BLaER1 (cell line): Measurements from ENCODE around the gene MPPED1.

Source experiments
- H3K27ac ChIP-seq: shearing (Covaris generic); formaldehyde crosslinking; 2 replicates; pipeline ENCODE4 v1.8.1; 2022
- H3K27me3 ChIP-seq: shearing (Covaris generic); formaldehyde crosslinking; 2 replicates; pipeline ENCODE4 v1.8.1; 2022
- H3K36me3 ChIP-seq: shearing (Covaris generic); formaldehyde crosslinking; 2 replicates; pipeline ENCODE4 v1.8.1; 2022
- H3K4me1 ChIP-seq: shearing (Covaris generic); formaldehyde crosslinking; 2 replicates; pipeline ENCODE4 v1.8.1; 2022
- H3K4me2 ChIP-seq: shearing (Covaris generic); formaldehyde crosslinking; 2 replicates; pipeline ENCODE4 v1.8.1; 2022
- H3K4me3 ChIP-seq: shearing (Covaris generic); formaldehyde crosslinking; 2 replicates; pipeline ENCODE4 v1.8.1; 2022
- H3K9ac ChIP-seq: shearing (Covaris generic); formaldehyde crosslinking; 2 replicates; pipeline ENCODE4 v1.8.1; 2022
- H3K9me3 ChIP-seq: shearing (Covaris generic); formaldehyde crosslinking; 2 replicates; pipeline ENCODE4 v1.8.1; 2022
- H4K20me1 ChIP-seq: shearing (Covaris generic); formaldehyde crosslinking; 2 replicates; pipeline ENCODE4 v1.8.1; 2022
- Cebpa-rat ChIP-seq: shearing (Covaris generic); IDR thresholded peaks from 2 replicates; pipeline ENCODE4 v1.8.1; 2022

Gene MPPED1

DNA sequence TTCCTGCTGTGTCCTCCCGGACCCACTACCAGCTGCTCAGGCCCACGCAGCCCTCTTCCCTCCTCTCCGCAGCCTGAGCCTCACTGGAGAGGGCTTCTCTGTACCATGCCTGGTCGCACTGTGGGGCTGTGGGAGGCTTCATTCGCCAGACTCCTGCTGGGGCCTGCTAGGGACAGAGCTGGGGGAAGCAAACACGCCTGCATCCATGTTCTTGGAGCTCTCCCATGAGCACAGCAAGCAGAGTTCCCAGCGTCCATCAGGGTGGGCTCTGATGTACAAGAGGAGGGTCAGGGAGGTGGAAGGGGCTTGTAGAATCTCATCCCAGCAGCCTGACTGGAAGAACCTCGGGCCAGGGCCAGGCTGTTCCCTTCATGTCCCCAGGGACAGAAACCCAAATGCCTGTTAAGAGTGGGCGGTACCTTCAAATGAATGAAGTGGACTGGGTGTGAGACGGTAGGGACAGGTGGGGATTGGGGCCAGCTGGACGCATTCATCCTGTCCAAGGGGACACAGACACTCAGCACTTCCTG lies 59.9 kb downstream of the MPPED1 start:
- no peaks in the 10 kb centered on the region for H4K20me1 ChIP-seq
- H3K4me3 ChIP-seq: no peak overlapping the region
- TF ChIP-seq Cebpa-rat: no peak
- no peak overlapping the region for H3K9ac ChIP-seq
- H3K4me2 ChIP-seq: no peak overlapping the region
- no peaks in the 10 kb centered on the region for H3K9me3 ChIP-seq
- no peak overlapping the region for H3K27ac ChIP-seq
- H3K27me3 ChIP-seq: no peaks in the 10 kb centered on the region
- H3K36me3 ChIP-seq: no peaks in the 10 kb centered on the region
- H3K4me1 ChIP-seq: 0 out of 2 replicates have a peak, but pooled peaks cover 4% of the 10 kb centered on the region

GRCh38 chr22:43473031-43473430 lies 61.2 kb downstream of the MPPED1 start:
- Histone ChIP-seq H3K9ac (no peak overlapping the region), H4K20me1 (no peaks in the 10 kb centered on the region), H3K27ac (no peak overlapping the region), H3K9me3 (no peaks in the 10 kb centered on the region), H3K36me3 (no peaks in the 10 kb centered on the region), H3K4me2 (no peak overlapping the region), H3K4me1 (0 out of 2 replicates have a peak, but pooled peaks cover 4% of the 10 kb centered on the region), H3K27me3 (no peaks in the 10 kb centered on the region), H3K4me3 (no peak overlapping the region)
- TF ChIP-seq Cebpa-rat: no peak

- Histone ChIP-seq H4K20me1 (no peaks in the 10 kb centered on the region), H3K9me3 (no peaks in the 10 kb centered on the region), H3K4me3 (no peak overlapping the region), H3K27me3 (no peaks in the 10 kb centered on the region), H3K27ac (no peak overlapping the region), H3K4me1 (peaks cover 8% of the 10 kb centered on the region; the same call in 1 of the 2 replicates), H3K4me2 (no peak overlapping the region), H3K36me3 (no peaks in the 10 kb centered on the region), H3K9ac (no peak overlapping the region)
- no peak for TF ChIP-seq Cebpa-rat
Measured at GRCh38 chr22:43473441-43473840, 61.6 kb downstream of the MPPED1 start.

DNA sequence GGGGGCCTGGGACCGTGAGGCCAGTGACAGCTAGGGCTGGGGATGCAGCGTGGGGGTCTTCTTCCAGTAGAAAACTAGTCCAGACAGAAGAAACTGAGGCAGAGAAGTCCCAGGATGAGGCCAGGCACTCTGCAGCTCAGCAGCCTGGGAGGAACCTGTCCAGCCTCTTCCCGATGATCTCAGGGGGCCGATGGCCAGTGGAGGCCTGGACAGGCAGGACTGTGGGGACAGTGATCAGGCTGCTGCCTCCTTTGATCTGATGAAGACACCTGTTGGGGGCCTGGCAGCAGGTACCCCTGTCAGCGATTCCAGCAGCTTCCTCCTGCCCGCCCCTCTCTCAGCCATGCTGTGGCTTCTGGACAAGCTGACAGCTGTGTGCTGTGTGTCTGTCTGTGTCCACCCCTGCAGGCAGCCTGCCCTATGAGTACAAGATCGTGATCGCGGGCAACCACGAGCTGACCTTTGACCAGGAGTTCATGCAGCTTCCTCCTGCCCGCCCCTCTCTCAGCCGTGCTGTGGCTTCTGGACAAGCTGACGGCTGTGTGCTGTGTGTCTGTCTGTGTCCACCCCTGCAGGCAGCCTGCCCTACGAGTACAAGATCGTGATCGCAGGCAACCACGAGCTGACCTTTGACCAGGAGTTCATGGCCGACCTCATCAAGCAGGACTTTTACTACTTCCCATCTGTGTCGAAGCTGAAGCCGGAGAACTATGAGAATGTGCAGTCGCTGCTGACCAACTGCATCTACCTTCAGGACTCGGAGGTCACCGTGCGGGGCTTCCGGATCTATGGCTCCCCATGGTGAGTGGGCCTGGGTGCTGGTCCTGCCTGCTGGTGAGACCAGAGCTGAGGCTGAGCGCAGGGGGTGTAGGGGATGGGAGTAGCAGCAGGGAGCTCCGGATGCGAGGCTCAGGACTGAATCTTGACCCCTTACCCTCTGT lies 62.6 kb downstream of the MPPED1 start:
- no peaks in the 10 kb centered on the region for H3K9me3 ChIP-seq
- H3K4me1 ChIP-seq: peaks cover 18% of the 10 kb centered on the region
- H3K4me2 ChIP-seq: no peak overlapping the region
- H3K9ac ChIP-seq: no peak overlapping the region
- H3K4me3 ChIP-seq: no peak overlapping the region
- H4K20me1 ChIP-seq: no peaks in the 10 kb centered on the region
- H3K27ac ChIP-seq: no peak overlapping the region
- no peaks in the 10 kb centered on the region for H3K36me3 ChIP-seq
- no peak for TF ChIP-seq Cebpa-rat
- no peaks in the 10 kb centered on the region for H3K27me3 ChIP-seq

GRCh38 chr22:43475549-43476076 lies 63.8 kb downstream of the MPPED1 start:
- Histone ChIP-seq H3K27me3 (no peaks in the 10 kb centered on the region), H4K20me1 (no peaks in the 10 kb centered on the region), H3K4me1 (peaks cover 30% of the 10 kb centered on the region), H3K36me3 (no peaks in the 10 kb centered on the region), H3K4me2 (no peak overlapping the region), H3K9ac (no peak overlapping the region), H3K9me3 (no peaks in the 10 kb centered on the region), H3K4me3 (no peak overlapping the region), H3K27ac (no peak overlapping the region)
- TF ChIP-seq Cebpa-rat: no peak

- Histone ChIP-seq H3K9me3 (no peaks in the 10 kb centered on the region), H3K4me1 (peaks cover 34% of the 10 kb centered on the region), H3K4me3 (no peak overlapping the region), H3K27me3 (no peaks in the 10 kb centered on the region), H3K9ac (no peak overlapping the region), H3K4me2 (no peak overlapping the region), H4K20me1 (no peaks in the 10 kb centered on the region), H3K36me3 (no peaks in the 10 kb centered on the region), H3K27ac (no peak overlapping the region)
- TF ChIP-seq Cebpa-rat: no peak
Measured at GRCh38 chr22:43476341-43476740, 64.5 kb downstream of the MPPED1 start.

GRCh38 chr22:43476751-43477725 lies 65.2 kb downstream of the MPPED1 start:
- Histone ChIP-seq H3K4me3 (no peak overlapping the region), H4K20me1 (no peaks in the 10 kb centered on the region)

DNA sequence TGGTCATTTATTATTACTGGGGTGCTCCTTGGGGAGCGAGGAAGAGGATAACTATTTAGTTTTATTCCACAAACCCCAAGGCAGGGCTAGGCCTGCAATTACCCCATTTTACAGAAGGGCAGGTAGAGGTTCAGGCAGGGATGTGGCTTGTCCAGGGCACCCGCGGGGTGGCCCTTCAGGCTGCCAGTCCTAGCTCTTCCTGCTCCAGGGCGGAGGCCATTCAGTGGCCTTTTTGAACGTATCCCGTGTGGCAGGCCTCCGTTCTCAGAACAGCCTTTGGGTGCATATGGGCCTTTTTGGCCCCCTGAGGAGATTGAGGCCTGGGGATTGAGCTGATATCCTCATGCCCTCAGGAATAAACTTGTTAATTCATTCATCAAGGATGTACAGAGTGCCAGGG lies 66.2 kb downstream of the MPPED1 start:
- H3K9me3 ChIP-seq: no peaks in the 10 kb centered on the region
- H3K27me3 ChIP-seq: no peaks in the 10 kb centered on the region
- no peaks in the 10 kb centered on the region for H3K36me3 ChIP-seq
- no peaks in the 10 kb centered on the region for H4K20me1 ChIP-seq
- H3K4me2 ChIP-seq: no peak overlapping the region
- H3K4me3 ChIP-seq: no peak overlapping the region
- peaks cover 50% of the 10 kb centered on the region for H3K4me1 ChIP-seq
- H3K27ac ChIP-seq: peak overlapping the region; percentile 83; the same call in 1 of the 2 replicates
- no peak for TF ChIP-seq Cebpa-rat
- H3K9ac ChIP-seq: no peak overlapping the region

More at GRCh38 chr22:43476751-43477725, 65.2 kb downstream of the MPPED1 start:
- TF ChIP-seq Cebpa-rat: no peak
- no peak overlapping the region for H3K9ac ChIP-seq
- H3K27ac ChIP-seq: no peak overlapping the region
- no peak overlapping the region for H3K4me2 ChIP-seq
- no peaks in the 10 kb centered on the region for H3K36me3 ChIP-seq
- no peaks in the 10 kb centered on the region for H3K27me3 ChIP-seq
- H3K4me1 ChIP-seq: peaks cover 41% of the 10 kb centered on the region
- no peaks in the 10 kb centered on the region for H3K9me3 ChIP-seq

DNA sequence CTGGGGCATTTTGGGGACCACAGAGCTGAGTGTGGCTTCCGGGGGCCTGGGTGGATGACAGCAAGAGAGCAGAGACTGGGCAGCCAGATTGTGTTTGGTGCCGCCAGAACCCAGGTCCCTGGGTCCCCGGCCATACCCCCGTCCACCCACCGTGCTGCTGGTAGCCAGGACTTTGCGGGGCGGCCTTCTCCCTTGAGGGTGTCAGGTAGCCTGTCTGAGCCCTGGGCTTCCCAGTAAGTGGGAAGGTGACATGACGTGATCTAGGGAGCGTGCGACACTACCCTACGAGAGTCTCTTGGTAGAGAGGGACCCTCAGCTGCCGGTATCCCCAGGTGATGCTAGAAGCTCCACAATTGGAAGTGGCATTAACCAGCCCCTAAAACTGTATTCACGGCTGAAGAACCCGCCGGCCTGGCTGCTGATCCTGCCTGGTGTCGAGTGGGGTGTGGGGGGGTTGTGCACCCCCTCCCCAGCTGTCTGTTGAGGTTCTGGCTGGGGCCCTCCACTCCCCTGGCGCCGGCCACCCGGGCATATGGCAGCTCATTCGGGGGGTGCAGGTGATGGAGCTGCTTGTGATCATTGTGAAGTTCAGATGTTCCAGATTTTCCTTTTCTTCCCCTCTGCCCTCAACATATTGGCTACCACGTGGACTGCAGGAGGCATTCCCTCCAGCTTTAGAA lies 66.9 kb downstream of the MPPED1 start:
- Histone ChIP-seq H3K4me3 (no peak overlapping the region), H3K36me3 (no peaks in the 10 kb centered on the region), H3K9ac (no peak overlapping the region), H3K4me2 (peak overlapping the region; percentile 92), H3K9me3 (no peaks in the 10 kb centered on the region), H4K20me1 (no peaks in the 10 kb centered on the region), H3K4me1 (peaks cover 53% of the 10 kb centered on the region), H3K27me3 (no peaks in the 10 kb centered on the region), H3K27ac (peak overlapping the region; percentile 83; the same call in 1 of the 2 replicates)
- no peak for TF ChIP-seq Cebpa-rat
